Suprapubic skin (tissue), 4 donors: Measurements from ENCODE around the gene PIN1.

Experiments
- EP300 ChIP-seq: sonication (generic); formaldehyde crosslinking; IDR thresholded peaks from one replicate; pipeline ENCODE4 v1.6.1; 2017; ENCODE audit warnings: antibody characterized with exemption
- POLR2A ChIP-seq, 2 donors: fragments of 450-650 bp; IDR thresholded peaks; one replicate each; pipeline ENCODE4 v1.6.1; 2017; ENCODE audit warnings: antibody characterized with exemption in 2 of 2, mild to moderate bottlenecking in 2 of 2, moderate library complexity in 2 of 2
- POLR2AphosphoS5 ChIP-seq, 3 donors: sonication (generic); formaldehyde crosslinking; IDR thresholded peaks; one replicate each; pipeline ENCODE4 v1.6.1; 2017; ENCODE audit warnings: antibody characterized with exemption in 3 of 3
- TF ChIP-seq, protein P1 (sequence below), 2 donors: fragments of 200-600 bp in 1 of 2; fragments of 450-650 bp in 1 of 2; sonication (generic) in 1 of 2; IDR thresholded peaks; one replicate each; pipeline ENCODE4 v1.5.1; 2016 to 2019; ENCODE audit warnings: antibody characterized with exemption in 2 of 2, mild to moderate bottlenecking in 1 of 2, moderate library complexity in 1 of 2

DNA sequence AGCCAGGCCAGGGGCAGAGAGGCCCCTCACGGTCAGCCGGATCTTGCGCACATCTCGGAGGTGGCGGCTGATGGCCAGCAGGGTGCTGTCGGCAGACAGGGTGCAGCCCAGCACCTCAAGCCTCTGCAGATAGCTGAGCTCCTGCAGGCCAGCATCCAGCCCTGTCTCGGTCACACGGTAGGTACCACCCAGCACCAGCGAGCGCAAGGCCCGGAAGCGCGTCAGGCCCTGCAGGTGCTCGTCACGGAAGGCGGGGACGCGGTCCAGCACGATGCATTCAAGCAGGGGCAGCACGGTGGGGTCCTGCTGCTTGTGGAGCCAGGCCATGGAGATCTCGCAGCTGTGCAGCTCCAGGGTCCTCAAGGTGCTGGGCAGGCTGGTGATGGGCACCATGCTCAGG is 24.0 kb upstream of the PIN1 start:
- TF ChIP-seq, protein P1, sequence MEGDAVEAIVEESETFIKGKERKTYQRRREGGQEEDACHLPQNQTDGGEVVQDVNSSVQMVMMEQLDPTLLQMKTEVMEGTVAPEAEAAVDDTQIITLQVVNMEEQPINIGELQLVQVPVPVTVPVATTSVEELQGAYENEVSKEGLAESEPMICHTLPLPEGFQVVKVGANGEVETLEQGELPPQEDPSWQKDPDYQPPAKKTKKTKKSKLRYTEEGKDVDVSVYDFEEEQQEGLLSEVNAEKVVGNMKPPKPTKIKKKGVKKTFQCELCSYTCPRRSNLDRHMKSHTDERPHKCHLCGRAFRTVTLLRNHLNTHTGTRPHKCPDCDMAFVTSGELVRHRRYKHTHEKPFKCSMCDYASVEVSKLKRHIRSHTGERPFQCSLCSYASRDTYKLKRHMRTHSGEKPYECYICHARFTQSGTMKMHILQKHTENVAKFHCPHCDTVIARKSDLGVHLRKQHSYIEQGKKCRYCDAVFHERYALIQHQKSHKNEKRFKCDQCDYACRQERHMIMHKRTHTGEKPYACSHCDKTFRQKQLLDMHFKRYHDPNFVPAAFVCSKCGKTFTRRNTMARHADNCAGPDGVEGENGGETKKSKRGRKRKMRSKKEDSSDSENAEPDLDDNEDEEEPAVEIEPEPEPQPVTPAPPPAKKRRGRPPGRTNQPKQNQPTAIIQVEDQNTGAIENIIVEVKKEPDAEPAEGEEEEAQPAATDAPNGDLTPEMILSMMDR (IDR thresholded peaks at IDR 0.05) = no peak
- no peak for TF ChIP-seq EP300
- TF ChIP-seq POLR2A (IDR thresholded peaks at IDR 0.05) = no peak
- TF ChIP-seq POLR2AphosphoS5 (IDR thresholded peaks at IDR 0.05) = no peak
